ENCODE results near the gene RRH.
"Not testable (repeated sequence)": the region's sequence is repeated elsewhere in the genome, so short reads cannot be mapped to it uniquely, and the experiment has no call there.

Gene RRH

GRCh38 chr4:109870061-109870460 is 42.3 kb downstream of the RRH start:
- Mint-ChIP-seq H3K4me3 (no peak overlapping the region), H3K27me3 (no peaks in the 10 kb centered on the region), H3K9me3 (no peaks in the 10 kb centered on the region), H3K27ac (no peak overlapping the region), H3K36me3 (peaks cover 15% of the 10 kb centered on the region), H3K4me1 (no peaks in the 10 kb centered on the region)
- ATAC-seq, result no peak

GRCh38 chr4:109872065-109872464 is 44.3 kb downstream of the RRH start:
- Mint-ChIP-seq H3K27ac (no peak overlapping the region), H3K27me3 (peaks cover 11% of the 10 kb centered on the region), H3K4me1 (no peaks in the 10 kb centered on the region), H3K36me3 (peaks cover 10% of the 10 kb centered on the region), H3K4me3 (no peak overlapping the region), H3K9me3 (no peaks in the 10 kb centered on the region)
- ATAC-seq, result no peak

GRCh38 chr4:109872950-109873656 is 45.3 kb downstream of the RRH start:
- ATAC-seq, result no peak
- H3K9me3 Mint-ChIP-seq, result no peaks in the 10 kb centered on the region
- peaks cover 22% of the 10 kb centered on the region for H3K27me3 Mint-ChIP-seq
- no peak overlapping the region for H3K4me3 Mint-ChIP-seq
- H3K36me3 Mint-ChIP-seq, result peaks cover 9% of the 10 kb centered on the region
- H3K27ac Mint-ChIP-seq, result no peak overlapping the region
- H3K4me1 Mint-ChIP-seq, result no peaks in the 10 kb centered on the region

- no peak overlapping the region for H3K4me3 Mint-ChIP-seq
- no peaks in the 10 kb centered on the region for H3K9me3 Mint-ChIP-seq
- peaks cover 9% of the 10 kb centered on the region for H3K36me3 Mint-ChIP-seq
- peaks cover 29% of the 10 kb centered on the region for H3K27me3 Mint-ChIP-seq
- H3K27ac Mint-ChIP-seq, result no peak overlapping the region
- ATAC-seq, result no peak
- H3K4me1 Mint-ChIP-seq, result no peaks in the 10 kb centered on the region
These were observed 46.2 kb downstream of the RRH start for GRCh38 chr4:109873791-109874514.

GRCh38 chr4:109875106-109875505 is 47.3 kb downstream of the RRH start:
- H3K9me3 Mint-ChIP-seq, result no peaks in the 10 kb centered on the region
- no peak overlapping the region for H3K4me3 Mint-ChIP-seq
- no peaks in the 10 kb centered on the region for H3K4me1 Mint-ChIP-seq
- no peak overlapping the region for H3K27ac Mint-ChIP-seq
- no peak for ATAC-seq
- peaks cover under 1% of the 10 kb centered on the region for H3K36me3 Mint-ChIP-seq
- peaks cover 39% of the 10 kb centered on the region for H3K27me3 Mint-ChIP-seq

- not testable (repeated sequence) for H3K36me3 Mint-ChIP-seq, ATAC-seq, H3K27ac Mint-ChIP-seq, H3K4me1 Mint-ChIP-seq, H3K4me3 Mint-ChIP-seq, H3K9me3 Mint-ChIP-seq
- H3K27me3 Mint-ChIP-seq, result peaks cover 39% of the 10 kb centered on the region
These were observed 47.8 kb downstream of the RRH start for GRCh38 chr4:109875553-109875952.

GRCh38 chr4:109876634-109877265 is 49.0 kb downstream of the RRH start:
- H3K9me3 Mint-ChIP-seq, result no peaks in the 10 kb centered on the region
- ATAC-seq, result no peak
- no peaks in the 10 kb centered on the region for H3K36me3 Mint-ChIP-seq
- no peaks in the 10 kb centered on the region for H3K4me1 Mint-ChIP-seq
- H3K27me3 Mint-ChIP-seq, result peaks cover 40% of the 10 kb centered on the region
- no peak overlapping the region for H3K4me3 Mint-ChIP-seq
- no peak overlapping the region for H3K27ac Mint-ChIP-seq

GRCh38 chr4:109877400-109877799 is 49.6 kb downstream of the RRH start:
- H3K27ac Mint-ChIP-seq, result no peak overlapping the region
- ATAC-seq, result no peak
- no peak overlapping the region for H3K4me3 Mint-ChIP-seq
- H3K36me3 Mint-ChIP-seq, result no peaks in the 10 kb centered on the region
- no peaks in the 10 kb centered on the region for H3K4me1 Mint-ChIP-seq
- H3K9me3 Mint-ChIP-seq, result no peaks in the 10 kb centered on the region
- peaks cover 46% of the 10 kb centered on the region for H3K27me3 Mint-ChIP-seq

GRCh38 chr4:109878355-109878754 is 50.6 kb downstream of the RRH start:
- Mint-ChIP-seq H3K36me3 (no peaks in the 10 kb centered on the region), H3K27ac (no peak overlapping the region), H3K9me3 (no peaks in the 10 kb centered on the region), H3K4me1 (no peaks in the 10 kb centered on the region), H3K4me3 (no peak overlapping the region), H3K27me3 (peaks cover 48% of the 10 kb centered on the region)
- no peak for ATAC-seq

GRCh38 chr4:109879081-109879480 is 51.3 kb downstream of the RRH start:
- H3K4me3 Mint-ChIP-seq, result no peak overlapping the region
- H3K36me3 Mint-ChIP-seq, result no peaks in the 10 kb centered on the region
- no peaks in the 10 kb centered on the region for H3K9me3 Mint-ChIP-seq
- H3K4me1 Mint-ChIP-seq, result no peaks in the 10 kb centered on the region
- no peak overlapping the region for H3K27ac Mint-ChIP-seq
- H3K27me3 Mint-ChIP-seq, result peaks cover 48% of the 10 kb centered on the region
- ATAC-seq, result no peak

GRCh38 chr4:109879636-109880314 is 52.0 kb downstream of the RRH start:
- Mint-ChIP-seq H3K9me3 (no peaks in the 10 kb centered on the region), H3K27ac (no peak overlapping the region), H3K27me3 (peaks cover 48% of the 10 kb centered on the region), H3K36me3 (no peaks in the 10 kb centered on the region), H3K4me3 (no peak overlapping the region), H3K4me1 (no peaks in the 10 kb centered on the region)
- peak; percentile 25 for ATAC-seq

- Mint-ChIP-seq H3K36me3 (no peaks in the 10 kb centered on the region), H3K9me3 (no peaks in the 10 kb centered on the region), H3K27me3 (peaks cover 9% of the 10 kb centered on the region), H3K4me3 (no peak overlapping the region), H3K4me1 (no peaks in the 10 kb centered on the region), H3K27ac (no peak overlapping the region)
- no peak for ATAC-seq
These were observed 58.5 kb downstream of the RRH start for GRCh38 chr4:109886303-109886702.

GRCh38 chr4:109887071-109887470 is 59.3 kb downstream of the RRH start:
- Mint-ChIP-seq H3K36me3 (no peaks in the 10 kb centered on the region), H3K4me3 (no peak overlapping the region), H3K9me3 (peaks cover 1% of the 10 kb centered on the region), H3K27ac (no peak overlapping the region), H3K4me1 (no peaks in the 10 kb centered on the region), H3K27me3 (peaks cover 5% of the 10 kb centered on the region)
- ATAC-seq, result no peak

- no peak for ATAC-seq
- H3K36me3 Mint-ChIP-seq, result no peaks in the 10 kb centered on the region
- no peak overlapping the region for H3K4me3 Mint-ChIP-seq
- H3K9me3 Mint-ChIP-seq, result peaks cover 2% of the 10 kb centered on the region
- no peak overlapping the region for H3K27ac Mint-ChIP-seq
- H3K4me1 Mint-ChIP-seq, result no peaks in the 10 kb centered on the region
- no peaks in the 10 kb centered on the region for H3K27me3 Mint-ChIP-seq
These were observed 62.3 kb downstream of the RRH start for GRCh38 chr4:109890076-109890475.
